GM03348 (cell line): ENCODE data around the gene SLC37A4.
"Not testable (repeated sequence)": the region's sequence is repeated elsewhere in the genome, so short reads cannot be mapped to it uniquely, and the experiment has no call there.

Experiments
- DNase-seq: peaks from one replicate; pipeline ENCODE4 v3.0.0; 2012; ENCODE audit warnings: low spot score

Gene SLC37A4

DNA sequence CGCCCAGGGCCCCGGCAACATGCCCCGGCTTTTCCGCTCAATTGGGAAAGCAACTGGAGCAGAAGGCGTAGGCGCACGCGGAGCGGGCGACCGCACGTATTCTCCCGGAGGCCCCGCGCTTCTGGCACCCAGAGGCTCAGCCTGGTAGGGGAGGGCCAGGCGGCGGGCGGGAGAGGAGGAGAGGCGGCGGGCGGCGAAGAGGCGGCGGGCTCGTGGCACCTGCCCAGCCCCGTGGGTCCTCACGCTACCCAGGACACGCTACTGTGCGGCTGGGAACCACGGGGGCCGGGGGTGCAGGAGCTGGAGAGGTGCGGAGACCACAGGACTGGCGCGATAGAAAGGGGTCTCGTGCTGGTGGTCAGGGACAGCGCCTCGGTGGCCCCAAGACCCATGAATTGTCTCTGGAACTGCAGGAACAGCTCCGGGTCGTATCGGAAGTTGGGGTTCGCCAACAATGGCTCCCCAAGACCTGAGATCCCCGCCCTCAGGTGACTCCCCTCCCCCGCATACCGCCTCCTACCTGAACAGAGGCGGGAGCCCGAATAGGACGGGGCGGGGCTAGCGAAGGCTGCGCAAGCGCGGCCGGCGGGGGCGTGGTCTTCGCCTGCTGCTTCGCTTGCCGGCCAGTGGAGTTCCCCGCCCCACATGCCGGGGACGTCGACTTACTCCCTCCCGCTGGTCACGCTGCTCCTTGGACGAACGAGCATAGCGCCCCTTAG is at the start of gene SLC37A4:
Gene SLC37A4, minus strand, starts transcription at position 549 of the 719 bp plus-strand sequence.
- peak; percentile 99 for DNase-seq

DNA sequence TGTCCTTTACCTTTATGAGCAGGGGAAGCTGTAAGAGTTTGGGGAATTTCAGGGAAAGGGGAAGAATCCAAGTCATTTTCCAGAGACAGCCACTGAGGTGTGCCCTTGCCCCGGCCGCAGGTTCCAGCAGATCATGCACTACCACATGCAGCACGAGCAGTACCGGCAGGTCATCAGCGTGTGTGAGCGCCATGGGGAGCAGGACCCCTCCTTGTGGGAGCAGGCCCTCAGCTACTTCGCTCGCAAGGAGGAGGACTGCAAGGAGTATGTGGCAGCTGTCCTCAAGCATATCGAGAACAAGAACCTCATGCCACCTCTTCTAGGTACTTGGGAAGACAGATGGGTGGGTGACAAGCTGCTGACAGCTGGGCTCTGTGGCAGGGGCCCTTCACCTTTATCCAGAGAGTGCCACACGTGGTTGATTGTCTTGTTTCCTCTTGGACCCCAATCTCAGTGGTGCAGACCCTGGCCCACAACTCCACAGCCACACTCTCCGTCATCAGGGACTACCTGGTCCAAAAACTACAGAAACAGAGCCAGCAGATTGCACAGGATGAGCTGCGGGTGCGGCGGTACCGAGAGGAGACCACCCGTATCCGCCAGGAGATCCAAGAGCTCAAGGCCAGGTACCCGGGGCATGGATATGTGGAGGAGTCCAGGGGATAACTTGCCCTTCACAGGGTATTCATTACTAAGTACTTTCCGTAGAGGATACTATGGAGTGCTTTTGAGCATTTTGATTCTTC is 48.2 kb upstream of the SLC37A4 start:
- no peak for DNase-seq

DNA sequence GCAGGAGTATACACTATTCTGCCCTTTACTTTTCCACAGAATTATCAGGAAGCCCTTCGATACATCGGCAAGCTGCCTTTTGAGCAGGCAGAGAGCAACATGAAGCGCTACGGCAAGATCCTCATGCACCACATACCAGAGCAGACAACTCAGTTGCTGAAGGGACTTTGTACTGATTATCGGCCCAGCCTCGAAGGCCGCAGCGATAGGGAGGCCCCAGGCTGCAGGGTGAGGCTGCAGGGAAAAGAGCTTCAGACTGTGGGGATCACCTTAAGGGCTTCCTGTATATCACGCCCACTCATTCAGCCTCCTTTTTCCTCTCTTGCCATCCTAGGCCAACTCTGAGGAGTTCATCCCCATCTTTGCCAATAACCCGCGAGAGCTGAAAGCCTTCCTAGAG is 47.2 kb upstream of the SLC37A4 start:
- DNase-seq: no peak

DNA sequence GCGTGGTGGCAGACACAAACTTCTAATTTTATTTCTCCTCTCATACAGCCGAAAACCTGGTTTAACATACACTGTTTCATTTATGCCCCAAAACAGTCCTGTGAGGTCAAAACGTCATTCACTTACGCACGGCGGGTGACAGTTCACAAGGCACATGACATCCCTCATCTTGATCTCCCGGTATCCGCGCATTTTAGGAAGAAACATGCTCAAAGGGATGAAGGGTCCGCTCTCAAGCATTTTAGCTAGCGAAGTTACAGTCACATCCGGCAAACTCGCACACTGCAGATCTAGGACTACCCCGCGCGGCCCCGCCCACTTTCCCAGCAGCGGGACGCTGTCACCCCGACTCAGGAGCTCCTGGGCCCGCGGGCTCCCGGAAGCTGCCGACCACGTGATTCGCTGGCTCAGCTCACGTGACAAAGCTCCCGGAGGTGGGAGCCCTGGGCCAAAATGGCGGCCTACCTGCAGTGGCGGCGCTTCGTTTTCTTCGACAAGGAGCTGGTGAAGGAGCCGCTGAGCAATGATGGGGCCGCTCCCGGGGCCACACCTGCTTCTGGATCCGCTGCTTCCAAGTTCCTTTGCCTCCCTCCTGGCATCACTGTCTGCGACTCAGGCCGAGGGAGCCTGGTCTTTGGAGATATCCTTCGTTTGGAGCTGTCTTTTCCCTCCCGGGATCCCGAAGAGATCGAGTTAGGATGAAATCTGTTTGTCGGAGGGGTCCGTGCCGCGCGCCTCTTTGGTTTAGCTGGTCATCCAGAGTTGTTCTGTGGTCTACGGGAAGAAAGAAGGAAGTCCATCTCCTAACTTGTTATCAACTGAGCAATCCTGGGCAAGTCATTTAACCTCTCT is 36.9 kb upstream of the SLC37A4 start, which contains the start of gene VPS11:
Gene VPS11, plus strand, starts transcription at position 448 of the 852 bp plus-strand sequence. Its CDS starts 6 bp downstream, at position 454.
- DNase-seq: peak; percentile 98

DNA sequence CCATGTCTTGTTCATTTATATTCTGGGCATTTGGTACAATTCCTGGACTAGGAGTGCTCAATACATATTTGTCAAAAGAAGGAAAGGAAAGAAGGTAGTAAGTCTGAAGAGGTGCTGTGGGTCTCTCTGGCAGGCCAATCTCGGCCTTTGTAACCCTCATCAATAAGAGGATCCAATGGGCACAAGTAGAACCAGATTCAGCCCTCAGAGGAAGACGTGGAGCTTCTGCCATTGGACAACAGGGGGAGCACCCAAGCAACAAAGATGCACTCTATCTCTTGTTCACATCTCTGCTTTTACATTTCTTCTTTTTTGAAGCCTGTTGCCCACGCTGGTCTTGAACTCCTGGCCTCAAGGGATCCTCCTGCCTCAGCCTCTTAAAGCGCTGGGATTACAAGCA is 34.7 kb upstream of the SLC37A4 start:
- DNase-seq: peak; percentile 34

DNA sequence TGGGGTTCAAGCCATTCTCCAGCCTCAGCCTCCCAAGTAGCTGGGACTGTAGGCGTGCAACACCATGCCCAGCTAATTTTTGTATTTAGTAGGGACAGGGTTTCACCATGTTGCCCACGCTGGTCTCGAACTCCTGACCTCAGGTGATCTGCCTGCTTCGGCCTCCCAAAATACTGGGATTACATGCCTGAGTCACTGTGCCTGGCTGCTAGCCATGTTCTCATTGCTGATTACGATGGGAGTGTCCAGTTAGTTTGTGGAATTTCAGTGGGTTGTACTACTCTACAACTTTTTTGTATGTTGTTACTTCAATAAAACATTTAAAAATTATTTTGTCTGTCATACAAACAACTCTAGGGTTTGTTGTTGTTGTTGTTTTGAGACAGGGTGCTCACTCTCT is 32.1 kb upstream of the SLC37A4 start:
- peak; percentile 35 for DNase-seq

DNA sequence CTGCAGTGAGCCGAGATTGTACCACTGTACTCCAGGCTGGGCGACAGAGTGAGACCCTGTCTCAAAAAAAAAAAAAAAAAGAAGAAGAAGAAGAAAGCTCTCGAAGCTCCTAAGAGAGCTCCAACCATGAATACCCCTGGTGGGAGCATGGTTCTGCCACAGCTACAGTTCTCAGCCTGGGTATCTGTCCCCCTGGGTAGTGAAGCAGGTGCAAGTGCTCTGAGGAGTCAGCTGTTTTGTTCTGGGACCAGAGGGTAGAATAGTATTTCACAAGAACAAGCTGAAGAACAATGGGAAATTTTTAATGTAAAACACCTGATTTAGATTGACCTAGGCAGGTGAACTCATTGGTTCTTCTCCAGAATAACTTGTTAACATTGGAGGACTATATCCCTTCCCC is 30.6 kb upstream of the SLC37A4 start:
- DNase-seq: no peak

DNA sequence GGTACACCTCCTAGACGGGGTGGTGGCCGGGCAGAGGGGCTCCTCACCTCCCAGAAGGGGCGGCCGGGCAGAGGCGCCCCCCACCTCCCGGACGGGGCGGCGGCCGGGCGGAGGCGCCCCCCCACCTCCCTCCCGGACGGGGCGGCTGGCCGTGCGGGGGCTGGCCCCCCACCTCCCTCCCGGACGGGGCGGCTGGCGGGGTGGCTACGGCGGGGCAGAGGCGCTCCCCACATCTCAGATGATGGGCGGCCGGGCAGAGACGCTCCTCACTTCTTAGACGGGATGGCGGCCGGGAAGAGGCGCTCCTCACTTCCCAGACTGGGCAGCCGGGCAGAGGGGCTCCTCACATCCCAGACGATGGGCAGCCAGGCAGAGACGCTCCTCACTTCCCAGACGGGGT is 28.5 kb upstream of the SLC37A4 start:
- DNase-seq: not testable (repeated sequence)

DNA sequence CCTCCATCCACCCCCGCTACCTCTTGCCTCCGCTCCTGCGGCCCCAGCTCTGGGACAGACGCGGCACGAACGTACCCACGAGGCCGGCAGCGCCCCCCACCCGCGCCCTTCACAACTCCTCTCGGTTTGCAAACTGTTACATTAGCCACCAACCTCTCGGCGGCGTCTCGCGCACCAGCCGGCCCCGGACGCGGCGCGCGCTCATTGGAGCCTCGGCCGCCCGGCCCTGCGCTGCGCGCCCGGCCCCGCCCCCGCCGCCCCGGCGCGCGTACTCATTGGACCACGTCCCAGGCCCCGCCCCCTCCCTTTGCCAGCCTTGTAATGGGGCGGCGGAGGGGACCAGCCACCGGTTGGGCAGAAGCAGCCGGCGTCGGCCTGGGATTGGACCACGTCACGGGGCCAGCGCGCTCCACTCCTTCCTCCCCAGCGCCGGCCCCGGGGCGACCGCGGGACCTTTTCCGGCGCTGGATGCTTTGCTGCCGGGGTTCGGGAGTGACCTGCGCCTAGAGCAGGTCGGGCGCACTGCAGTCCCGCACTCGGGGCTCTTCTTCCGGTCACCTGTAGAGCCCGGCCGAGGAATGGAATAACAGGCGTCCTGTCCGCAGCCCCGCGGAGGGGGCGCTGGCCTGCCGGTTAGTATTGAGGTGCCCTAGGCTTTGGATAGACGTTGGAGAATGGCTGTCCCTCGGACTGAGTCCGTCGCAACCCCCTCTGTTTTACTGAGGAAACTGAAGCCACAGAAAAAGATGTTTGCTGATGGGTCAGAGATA is 26.5 kb upstream of the SLC37A4 start, which contains the start of gene HYOU1:
Gene HYOU1, minus strand, starts transcription at position 206 of the 770 bp plus-strand sequence. CDS start 1,045 bp downstream, outside the sequence.
- DNase-seq: peak; percentile 98

DNA sequence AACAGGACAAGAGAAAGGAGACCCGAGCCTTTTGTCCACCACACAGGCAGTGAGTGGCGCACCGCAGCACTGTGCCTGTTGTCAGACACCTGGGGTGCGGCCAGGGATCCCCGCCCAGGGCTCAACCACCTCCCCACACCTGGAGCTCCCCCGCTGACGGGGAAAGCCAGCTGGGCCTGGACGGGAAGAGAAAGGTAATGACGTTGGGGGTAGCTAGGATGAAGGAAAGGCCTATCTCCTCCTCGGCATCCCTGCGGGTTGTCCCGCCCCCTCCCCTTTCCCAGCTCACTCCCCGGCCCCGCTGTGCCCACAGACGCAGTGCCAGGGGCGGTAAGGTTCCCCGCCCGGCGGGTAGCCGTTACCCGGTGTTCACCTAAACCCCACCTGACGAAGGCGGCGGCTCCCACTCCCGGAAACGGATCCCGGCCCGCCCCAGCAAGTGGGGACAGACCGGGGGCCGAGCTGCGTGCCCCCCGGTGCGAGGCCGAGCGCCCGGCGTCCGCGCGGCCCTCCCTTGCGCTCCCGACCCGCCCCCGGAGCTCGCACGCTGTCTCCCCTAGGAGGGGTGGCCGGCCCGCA is 25.8 kb upstream of the SLC37A4 start:
- peak; percentile 42 for DNase-seq

DNA sequence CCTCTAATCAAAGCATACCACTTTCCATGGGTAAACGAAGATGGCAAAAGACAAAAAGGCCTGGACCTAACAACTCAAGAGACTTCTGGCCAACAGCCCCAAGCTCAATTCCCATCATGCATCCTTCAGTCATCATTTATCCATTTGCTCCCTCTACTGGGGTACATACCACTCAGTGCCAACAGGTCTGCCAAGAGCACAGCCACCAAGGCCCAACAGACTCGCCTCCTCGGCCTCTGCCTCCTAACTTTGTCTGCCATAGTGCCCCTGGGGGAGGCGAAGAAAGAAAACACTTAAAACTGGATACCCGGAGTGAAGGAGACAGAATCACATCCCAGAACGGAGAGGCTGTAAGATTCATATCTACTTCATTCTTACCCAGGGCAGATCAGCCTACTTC is 25.2 kb upstream of the SLC37A4 start:
- peak; percentile 39 for DNase-seq

DNA sequence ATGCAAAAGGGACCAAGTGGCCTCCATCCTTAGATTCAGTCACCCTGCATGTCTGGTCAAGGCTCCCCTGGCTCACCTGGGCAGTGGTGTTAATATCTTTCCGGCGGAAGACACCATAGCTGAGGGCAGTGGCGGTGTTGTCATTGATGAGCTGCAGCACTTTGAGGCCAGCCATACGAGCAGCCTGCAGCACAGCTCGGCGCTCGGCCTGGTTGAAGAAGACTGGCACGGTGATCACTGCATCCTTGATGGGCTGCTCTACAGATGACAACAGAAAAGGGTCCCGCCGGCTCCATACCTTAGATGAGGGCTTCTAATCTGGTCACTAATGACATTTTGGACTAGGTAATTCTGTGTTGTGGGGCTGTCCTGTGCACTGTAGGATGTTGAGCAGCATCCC is 23.7 kb upstream of the SLC37A4 start:
- no peak for DNase-seq

DNA sequence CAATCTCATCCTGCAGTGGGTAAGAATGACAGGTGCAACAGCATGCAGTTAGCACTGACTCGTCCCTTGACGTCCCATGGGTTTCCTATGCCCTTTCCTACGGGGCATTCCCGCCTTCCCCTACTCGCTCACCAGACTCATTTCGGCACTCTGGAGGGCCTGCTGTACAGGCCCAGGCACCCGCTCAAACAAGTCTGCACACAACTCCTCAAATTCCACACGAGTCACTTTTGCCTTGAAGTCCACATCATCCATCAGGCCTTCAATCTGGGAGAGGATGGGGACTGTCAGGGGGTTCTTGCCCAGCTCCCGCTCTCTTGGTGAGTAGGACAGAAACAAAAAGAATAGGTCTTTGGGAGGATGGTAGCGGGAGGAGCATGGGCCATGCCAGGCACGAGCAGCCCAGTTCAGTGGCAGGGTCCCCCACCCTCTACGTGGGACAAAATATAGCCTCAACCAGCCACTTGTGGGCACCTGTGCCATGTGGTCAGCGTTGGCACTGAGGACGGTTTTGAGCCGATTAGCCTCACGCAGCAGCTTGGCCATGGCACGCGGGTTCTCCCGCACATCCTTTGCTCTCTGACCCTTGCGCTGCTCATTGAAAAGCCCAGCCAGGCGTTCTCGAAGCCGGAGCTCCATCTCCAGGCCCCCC is 21.6 kb upstream of the SLC37A4 start:
- no peak for DNase-seq

DNA sequence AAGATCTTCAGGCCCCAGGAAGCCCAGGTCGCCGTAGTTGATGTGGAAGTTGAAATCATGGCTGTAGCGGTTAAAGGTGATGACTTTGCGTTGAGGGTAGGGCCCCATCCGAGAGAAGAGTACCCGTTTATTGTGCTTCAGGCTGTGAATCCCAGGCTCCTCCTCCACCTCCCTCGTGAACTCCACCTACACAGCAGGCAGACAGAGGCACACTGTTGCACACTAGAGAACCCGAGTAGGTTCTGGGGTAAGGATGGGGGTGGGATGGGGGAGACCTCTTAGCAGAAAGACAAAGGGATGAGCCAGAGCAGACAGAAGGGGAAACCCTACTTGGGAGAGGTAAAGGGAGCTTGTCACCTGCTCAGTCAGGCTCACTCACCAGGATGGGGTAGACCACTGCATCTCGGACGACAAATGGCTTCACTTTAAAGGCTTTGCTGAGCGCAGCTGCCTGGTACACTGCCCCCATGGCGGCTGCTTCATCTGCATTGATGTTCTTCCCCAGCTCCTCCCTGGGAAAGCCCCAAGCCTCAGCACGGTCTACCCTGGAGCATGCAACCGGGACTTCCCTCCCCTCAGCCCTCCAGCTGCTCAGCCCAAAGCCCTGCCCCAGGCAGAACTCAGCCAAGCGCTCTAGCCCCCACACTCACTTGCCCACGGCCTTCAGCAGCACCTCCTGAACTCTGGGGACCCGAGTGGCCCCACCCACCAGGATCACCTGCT is 20.9 kb upstream of the SLC37A4 start:
- no peak for DNase-seq

DNA sequence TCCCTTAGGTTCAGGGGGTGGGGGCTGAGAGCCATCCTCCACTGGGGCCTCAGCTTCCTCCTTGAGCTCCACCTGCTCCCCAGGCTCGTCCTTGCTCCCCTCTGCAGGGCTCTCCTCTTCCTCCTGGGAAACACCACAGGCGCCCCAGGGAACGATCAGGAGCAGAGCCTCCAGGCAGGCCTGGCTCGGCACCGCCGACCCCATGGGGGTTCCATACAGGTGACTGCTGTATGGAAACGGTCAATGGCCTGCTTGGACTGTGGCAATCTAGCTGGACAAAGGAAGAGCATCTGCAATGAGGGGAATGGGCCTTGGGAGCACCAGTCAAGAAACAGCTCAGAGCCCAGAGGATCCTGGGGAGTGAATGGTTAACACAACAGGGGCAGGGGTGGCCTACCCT is 18.4 kb upstream of the SLC37A4 start:
- no peak for DNase-seq

DNA sequence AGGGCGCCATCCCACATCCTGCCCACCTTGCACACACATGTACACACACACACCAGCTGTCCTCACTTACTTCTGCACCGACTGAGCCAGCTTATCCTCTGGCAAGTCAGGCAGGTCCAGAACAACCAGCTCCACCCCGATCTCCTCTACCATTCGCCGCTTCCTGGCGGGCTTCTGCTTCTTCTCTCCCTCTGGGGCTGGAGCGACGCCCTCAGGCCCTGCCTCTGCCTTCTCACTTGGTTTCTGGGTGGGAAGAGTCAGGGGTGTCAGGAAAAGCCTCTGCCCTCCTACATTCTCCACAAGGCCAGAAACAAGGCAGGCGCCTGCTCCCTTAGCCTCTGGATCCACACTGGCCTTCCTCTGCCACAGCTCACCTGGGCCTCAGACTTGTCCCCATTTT is 18.0 kb upstream of the SLC37A4 start:
- no peak for DNase-seq

DNA sequence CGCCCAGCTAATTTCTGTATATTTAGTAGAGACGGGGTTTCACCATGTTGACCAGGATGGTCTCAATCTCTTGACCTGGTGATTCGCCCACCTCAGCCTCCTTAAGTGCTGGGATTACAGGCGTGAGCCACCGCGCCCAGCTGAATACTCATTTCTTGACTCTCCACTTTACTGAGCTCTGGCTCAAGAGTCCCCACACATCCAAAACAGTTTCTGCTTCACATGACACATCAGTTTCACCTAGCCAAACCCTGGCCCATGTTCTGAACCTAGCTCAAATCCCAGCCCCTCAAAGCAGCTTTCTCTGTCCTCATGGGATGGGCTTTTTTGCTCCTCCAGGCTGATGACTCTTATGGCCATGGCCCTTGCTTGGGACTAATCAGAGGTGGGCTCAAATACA is 16.5 kb upstream of the SLC37A4 start:
- DNase-seq: no peak

DNA sequence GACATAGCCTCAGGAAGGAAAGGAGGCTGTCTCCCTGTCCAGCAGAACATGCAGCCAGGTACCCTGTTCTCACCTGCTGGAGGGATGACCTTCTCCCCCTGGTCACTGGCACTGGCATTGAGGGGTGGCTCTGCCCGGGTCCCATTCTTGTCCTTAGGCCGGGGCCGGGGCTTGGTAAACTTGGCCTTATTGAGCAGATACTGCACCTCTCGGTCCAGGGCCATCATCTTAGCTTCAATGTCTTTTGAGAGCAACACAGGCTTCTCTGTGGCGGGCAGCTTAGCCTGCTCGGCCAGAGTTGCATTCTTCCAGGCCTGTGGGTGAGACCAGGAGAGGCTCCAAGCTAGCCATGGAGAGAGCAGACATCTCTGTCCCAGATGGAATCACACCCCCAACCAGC is 15.8 kb upstream of the SLC37A4 start:
- DNase-seq: no peak

DNA sequence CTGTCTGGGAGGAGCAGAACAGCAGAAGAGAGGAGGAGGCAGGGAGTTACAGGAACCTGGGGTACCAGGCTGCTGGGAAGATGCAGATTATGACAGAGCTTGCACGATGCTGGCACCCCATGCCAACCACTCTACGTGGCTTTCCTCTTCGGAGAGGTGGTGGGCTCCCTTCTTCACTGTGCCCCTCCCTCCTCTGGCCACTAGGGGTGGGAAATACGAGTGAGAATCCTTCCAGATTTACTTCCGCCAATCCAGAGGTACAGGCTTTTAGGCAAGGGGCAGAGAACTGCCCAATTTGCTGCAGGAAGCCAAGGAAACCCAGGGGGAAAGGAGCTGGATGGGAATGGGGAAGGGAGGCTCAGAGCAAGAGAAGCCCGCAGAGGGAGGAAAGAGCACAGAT is 14.0 kb upstream of the SLC37A4 start:
- no peak for DNase-seq

DNA sequence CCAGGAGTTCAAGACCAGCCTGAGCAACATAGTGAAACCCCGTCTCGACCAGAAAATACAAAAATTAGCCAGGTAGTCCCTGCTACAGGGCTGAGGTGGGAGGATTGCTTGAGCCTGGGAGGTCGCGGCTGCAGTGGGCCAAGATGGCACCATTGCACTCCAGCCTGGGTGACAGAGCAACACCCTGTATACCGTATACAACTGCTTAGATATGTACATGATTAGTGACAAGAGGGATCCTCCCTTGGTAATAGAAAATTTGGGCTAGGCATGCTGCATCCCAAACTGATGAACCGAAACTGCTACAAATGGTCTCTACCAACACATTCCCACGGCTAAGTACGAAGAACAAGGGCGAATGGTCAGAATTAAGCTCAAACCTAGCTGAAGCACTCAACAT is 12.2 kb upstream of the SLC37A4 start:
- no peak for DNase-seq
